GM12891 (cell line): ENCODE data around the gene FAM72D. TPM values are rescaled to one million over a fixed set of nuclear protein-coding genes. Genes with fewer than 3 reads are reported as not detected.
"Not testable (repeated sequence)": the region's sequence is repeated elsewhere in the genome, so short reads cannot be mapped to it uniquely, and the experiment has no call there.

ENCODE experiments used
- DNase-seq: peaks from one replicate; pipeline ENCODE4 v3.0.0; 2011; ENCODE audit warnings: low spot score; ENCODE audit not compliant: insufficient read length
- FAIRE-seq: peaks from 2 replicates; lab custom pipeline; 2011; peaks lifted over from hg19 to GRCh38; lab: Jason Lieb, UNC
- polyA plus RNA-seq: library from polyadenylated mRNA; unstranded; fragments of >200 nt; gene quantifications from one replicate; pipeline ENCODE4 v1.2.1, GENCODE V29; 2012; ENCODE audit warnings: low read depth, missing spikeins, inconsistent platforms; ENCODE audit not compliant: missing spikeins

Gene FAM72D
- polyA plus RNA-seq = 5.5 TPM

DNA sequence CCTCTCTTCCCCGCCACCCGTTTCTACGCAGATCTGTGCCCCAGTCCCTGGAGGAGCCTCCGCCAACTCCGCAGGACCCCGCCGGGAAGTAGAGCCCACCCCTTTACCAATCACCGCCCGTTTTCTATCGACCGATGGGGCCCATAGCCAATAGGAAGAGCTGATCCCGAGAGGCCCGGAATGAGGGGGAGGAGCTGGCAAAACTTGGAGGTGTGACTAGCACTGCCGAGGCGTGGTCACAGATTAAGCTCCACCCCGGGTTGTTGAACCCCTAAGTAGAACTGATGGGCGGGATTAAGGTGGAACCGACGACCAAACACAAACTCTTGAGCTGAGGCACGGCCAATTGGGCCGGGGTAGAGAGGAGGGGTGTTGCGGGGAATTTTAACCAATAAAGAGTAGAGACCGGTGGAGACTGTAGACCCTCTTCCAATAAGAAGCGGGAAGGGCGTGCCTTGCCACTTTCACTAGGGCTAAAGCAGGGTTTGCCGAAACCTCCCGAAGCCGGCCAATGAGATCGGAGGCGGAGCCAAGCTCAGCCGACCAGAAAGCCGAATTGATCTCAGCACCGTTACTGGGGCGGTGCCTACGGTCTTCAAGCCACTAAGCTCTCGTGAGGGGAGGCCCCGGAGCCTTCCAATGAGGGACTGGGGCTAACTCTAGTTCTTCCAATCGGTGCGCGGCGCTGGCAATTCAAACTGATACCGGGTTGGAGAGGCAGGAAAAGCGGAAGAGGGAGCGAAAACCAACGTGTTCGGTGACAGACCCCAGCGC is at the start of gene FAM72D, which contains the start of gene SRGAP2B:
TSS of gene FAM72D (plus strand) at position 691 of the 774 bp plus-strand sequence. CDS start 874 bp downstream, outside the sequence.
TSS of gene SRGAP2B (minus strand) at position 45 of the 774 bp plus-strand sequence. CDS start 2,427 bp downstream, outside the sequence.
- DNase-seq = not testable (repeated sequence)
- FAIRE-seq = peak; percentile 40

DNA sequence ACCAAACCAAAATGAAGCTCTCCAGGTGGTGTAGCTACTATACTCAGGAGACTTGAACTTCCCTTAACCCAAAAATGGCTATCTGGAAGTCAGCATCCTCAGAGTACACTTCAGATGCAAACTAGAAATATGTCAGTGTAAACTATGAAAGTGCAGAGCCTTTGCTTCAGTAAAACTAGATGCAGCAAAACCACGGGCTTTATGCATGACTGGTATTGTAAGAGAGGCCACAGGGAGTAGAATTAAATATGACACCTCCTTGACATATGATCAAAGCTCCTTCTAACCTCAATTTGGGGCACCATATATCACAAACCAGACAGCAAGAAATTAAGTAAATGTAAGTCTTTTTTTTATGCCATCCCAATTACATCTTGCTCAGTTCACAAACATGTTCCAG is 48.2 kb upstream of the FAM72D start:
- not testable (repeated sequence) for DNase-seq

DNA sequence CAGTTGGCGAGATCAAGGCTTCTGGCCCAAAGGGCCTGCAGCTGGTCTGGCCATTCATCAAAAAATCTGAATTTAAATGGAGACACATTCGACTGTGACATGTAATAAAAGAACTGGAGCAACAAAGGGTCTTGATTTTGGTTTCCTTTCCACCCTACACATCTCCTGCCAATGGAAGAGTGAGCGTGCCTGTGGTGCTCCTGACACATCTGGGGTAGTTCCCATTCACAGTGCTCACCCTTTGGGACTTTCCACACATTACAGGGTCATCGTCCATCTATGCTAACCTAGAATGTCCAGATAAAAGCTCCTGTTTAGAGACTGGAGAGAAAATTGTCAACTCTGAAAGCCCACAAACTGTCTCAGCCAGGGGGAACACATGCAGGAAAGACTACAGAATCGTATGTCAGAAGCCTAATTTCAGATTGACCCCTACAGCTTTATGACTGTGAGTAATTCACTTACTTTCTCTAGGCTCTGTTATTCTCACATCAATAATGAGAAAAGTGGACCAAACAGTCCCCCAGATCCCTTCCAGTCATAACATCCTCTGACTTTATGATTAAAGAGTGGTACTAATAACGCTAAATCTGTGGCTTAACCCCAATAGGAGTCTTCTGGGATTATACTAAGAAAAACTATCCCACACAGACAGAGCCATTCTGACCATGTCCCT is 47.5 kb upstream of the FAM72D start:
- DNase-seq, FAIRE-seq: not testable (repeated sequence)

More for the DNA sequence above, 48.2 kb upstream of the FAM72D start:
- not testable (repeated sequence) for FAIRE-seq

DNA sequence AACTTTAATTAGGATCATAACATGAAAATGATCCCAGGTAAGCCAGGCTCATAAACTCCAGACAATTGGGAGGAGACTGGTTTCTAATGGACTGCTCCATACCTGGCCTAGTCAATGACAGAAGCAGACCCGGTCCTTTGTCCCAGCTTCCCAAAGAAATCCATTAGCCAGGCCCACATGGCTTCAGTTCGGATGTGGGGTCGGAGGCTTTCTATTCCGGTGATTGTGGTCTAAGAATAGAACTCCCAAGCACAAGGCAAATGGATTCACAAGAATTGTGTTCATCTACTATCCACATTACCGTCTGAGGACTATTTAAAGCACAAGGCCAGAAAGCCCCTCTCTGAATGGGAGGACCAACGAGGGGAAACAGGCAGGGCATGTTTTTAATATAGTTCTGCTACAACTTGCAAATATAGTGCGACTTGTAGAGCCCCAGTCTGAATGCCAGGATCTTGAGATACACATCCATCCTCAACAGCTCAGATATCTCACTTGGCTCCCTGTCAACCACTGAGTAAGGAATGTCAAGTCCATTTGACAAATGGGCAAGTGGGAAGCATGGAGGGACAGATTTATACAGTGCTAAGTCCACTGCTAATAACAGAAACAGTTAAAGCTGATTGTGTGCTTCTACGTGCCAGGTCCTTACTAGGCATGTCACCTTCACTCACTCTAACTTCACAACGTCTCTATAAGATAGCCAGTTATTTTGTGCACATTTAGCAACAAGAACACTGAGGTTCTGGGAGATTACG is 43.6 kb upstream of the FAM72D start:
- not testable (repeated sequence) for DNase-seq, FAIRE-seq

DNA sequence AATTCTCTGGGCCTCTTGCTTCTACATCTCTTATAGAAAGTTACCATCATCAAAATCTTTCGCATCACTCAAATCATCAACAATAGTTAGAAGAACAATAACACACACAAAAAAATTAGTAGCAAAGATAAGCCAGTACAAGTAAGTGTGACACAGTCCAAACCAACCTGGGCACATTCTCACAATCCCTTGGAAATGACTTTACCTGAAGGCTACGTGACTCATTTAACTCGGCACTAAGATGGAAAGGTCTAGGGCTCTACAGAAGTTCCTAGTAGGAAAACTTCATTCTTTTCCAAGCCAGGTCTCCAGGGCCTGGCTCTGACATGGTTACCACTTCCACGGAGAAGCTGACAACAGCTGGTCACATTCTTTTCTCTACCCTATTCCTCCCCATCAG is 42.3 kb upstream of the FAM72D start:
- not testable (repeated sequence) for DNase-seq, FAIRE-seq

DNA sequence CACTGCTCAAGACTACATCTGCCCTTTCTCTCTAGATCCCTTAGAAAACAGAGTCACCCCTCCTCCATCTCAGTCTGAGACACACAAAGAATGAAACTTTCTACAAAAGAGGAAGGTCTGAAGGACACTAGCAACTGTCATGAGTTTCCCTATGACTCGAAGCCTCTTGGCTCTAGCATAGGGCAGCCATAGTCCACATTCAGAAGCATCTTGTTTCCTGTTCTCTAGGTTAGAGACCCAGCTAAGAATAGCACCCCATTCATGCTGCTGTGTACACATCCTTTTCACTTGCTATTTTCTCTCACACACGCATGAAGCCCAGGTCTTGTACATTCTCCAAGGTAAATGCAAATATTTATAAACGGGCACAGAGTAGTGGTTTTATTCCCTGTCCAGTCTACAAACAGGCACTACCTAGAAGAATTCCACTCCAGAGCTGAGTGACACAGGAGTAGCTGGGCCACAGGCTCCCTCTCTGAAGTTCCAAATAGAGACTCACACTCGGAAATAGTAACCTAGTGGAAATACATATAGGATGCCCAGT is 40.5 kb upstream of the FAM72D start:
- DNase-seq, FAIRE-seq: not testable (repeated sequence)

DNA sequence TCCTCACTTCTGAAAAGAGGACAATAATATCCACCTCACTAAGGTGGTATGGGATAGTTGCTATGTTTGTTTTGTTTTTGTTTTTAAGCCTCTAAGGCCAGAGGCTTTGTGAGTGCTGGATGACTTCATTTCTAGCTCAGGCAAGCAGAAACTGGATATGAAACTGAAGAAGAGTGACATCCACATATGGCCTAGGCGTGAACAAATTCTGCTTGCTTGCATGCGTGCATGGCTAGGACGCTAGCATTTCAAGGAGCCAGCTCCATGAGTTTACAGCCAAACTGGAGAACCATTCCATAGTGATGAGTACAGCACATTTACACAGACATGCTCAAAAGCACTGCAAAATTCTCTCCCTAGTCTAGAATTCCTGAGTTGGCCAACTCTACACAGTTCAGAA is 37.6 kb upstream of the FAM72D start:
- not testable (repeated sequence) for DNase-seq, FAIRE-seq

DNA sequence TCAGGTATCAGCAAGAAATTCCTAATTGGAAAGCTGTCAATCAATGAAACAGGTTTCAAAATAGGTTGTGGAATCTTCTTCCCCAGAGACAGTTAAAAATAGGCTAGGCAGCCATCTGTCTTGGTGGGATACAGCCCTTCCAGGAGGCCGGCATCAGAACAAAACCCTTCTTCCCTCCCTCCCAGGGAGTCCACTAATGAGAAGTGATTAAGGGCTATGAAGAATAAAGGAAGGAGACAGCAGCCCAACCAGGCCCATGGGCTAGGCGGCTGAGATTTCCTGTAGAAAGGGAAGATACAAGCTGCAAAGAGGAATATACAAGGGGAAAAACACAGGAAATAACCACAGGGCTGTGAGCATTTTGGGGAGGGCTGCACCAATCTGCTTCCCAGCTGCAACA is 32.5 kb upstream of the FAM72D start:
- DNase-seq, FAIRE-seq: not testable (repeated sequence)

DNA sequence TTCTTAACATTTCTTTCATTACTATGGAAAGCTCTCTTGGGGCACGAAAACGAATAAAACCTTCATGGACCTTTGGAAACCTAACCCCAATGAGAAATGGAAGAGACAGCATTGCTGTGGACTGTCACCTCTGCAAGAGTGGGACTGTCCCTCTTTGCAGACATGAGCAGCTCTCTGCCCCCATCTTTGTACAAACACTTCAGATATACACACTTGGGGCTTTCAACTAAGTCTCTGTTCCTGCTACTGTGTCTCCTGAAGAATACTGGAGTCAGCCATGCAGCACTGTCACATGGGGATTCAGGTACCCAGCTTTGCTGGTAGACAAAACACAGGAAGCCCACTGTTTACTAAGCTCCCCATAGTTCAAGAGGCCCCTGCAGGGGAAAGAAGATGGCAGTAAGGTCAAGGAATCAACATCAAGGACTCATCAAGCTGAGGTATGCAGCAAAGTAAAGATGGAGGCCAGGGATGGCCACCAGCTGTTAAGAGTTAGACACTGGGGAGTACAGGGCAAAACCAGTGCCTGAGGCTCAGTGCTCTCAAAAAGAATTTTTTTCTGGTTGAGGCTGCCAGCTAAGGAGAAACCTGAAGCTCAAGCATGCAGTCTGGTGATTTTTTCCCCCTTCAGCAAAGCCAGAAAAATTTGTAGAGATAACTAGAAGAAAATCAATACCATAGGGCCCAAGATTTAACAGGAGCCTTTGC is 31.7 kb upstream of the FAM72D start:
- FAIRE-seq, DNase-seq: not testable (repeated sequence)

DNA sequence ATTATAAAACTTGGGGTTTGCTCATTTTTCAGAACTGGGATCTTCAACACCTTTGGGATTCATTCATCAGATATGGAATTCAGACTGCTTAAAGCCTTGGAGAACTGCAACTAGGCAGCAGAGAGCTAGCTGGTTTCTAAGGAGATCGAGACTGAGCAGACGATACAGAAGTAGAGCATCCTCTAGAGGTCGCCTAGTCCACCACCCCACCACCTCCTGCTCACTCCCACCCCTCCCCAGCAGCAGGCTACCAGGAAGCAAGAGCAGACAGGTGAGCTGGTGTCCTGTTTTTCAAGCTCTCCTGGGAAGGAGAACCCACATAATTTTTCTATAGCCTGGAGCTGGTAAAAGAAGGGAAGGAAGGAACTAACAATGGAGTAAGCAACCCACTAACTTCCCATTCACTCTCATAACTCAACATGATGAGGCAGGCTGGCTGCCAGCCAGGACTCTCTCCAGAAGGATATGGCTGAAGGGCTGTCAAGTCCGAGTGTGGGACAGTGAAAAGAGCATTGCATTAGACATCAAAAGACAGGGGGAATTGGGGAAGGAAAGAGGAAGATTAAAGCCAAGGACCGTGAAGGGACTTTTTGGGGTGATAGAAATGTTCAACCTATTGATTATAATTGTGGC is 30.5 kb upstream of the FAM72D start:
- not testable (repeated sequence) for FAIRE-seq

DNA sequence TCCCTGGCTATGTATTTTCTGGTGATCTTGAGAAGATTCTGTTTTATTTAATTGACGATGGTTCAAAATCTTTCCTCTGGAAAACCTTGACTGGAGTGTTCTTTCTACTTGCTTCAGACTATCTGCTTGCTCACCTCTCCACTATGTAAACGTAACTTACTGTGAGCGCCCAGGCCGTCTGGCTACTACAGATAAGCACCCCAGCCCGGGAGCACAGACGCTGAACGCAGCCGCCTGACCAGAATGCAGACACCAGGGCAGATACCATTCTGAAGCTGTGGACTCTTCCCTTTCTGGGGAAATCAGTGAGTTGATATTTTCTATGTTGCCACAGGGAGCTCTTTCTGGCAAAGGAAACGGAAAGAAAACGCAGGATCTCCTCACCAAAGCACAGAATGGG is 29.3 kb upstream of the FAM72D start:
- DNase-seq, FAIRE-seq: not testable (repeated sequence)

More for the DNA sequence above, 30.5 kb upstream of the FAM72D start:
- not testable (repeated sequence) for DNase-seq

DNA sequence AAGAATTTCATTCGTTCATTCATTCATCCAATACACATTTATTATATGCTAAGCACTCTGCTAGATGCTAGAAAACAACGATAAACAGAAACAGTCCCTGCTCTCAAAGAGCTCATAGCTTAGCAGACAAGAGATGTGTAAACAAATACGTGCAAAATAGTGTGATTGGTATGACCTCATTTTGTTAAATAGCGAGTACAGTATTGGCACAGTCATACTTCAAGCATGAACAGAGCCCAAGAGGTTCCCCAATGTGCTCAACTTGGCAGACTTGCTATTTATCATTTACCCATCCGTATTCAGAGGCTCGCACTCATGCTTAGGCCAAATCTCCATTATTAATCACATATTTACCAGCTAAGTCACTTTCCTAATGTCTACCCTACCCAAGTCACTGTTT is 24.2 kb upstream of the FAM72D start:
- not testable (repeated sequence) for DNase-seq, FAIRE-seq

DNA sequence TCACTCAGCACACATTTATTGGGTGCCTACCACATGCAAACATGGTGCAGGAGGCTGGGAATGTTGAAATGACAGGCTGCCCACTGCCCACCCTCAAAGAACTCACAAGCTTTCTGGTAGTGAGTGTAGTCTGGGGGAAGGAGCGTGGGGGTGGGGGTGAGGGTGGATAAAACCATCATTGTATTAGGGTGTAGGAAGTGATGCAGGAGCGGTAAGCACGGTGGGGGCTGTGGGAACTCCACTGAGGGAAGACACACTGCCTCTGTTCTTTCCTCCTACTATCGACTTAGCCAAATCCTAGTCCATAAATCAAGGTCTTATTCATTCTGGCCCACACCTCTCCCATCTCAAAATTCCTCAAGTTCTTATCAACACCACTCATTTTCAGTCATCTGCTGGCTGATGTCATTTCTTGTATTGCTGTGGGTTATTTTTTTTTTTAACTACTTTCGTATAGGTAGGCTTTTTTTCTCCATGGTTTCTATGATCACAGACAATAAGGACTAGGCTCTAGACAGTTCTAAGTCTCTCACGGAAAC is 21.7 kb upstream of the FAM72D start:
- not testable (repeated sequence) for FAIRE-seq, DNase-seq

DNA sequence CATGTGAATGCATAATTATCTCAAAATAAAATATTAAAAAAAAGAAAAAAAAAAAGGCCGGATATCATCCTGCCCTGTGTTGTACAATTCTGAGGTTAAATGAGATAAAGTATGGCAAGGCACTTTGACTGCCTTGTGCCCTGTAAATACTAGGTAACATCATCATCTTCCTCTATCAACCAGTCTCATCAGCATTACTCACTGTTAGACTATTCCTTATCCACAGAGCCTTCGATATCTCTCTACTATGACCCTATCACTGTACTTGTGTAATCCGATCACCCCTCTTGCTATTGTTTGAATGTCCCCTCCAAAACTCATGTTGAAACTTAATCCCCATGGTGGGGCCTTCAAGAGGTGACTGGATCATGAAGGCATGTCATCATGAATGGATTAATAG is 18.9 kb upstream of the FAM72D start:
- DNase-seq, FAIRE-seq: not testable (repeated sequence)

DNA sequence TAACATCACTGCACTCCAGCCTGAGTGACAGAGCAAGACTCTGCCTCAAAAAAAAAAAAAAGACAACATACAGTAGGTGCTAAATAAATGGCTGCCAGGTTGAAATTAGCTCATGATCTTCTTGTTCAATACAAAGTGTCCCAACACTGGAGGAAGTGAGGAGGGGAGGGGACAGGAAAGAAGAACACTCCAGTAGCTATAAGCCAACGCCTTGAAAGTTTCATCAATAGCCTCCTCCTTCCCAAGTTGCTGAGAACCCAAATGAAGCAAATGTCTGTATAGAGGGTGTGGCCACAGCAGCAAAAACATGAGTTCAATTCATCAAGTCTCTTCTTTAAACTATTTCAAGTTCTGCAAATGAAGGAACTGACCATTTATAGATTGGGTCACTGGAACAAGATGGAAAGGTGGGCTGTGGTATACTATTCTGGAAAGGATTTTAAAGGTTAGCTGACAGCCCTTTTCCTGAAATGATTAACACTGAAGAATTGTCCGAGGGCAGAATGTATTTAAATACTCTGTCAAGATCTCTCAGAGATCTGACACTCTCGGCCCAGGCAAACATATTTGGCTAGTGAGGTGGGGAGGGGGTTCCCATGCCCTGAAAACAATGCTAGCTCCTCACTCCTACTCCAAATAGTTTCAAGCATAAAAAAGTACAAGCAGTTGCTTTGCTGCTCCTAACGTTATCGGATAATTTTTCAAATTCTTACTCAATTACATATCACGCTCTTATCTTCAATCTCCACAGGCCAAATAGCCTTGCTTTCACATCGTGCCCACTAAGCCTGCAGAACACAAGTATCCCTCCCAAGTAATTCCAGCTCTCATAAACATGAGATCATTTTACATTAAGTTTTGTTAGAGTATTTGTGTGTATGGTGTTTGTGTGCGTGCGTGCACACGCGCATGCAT is 17.6 kb upstream of the FAM72D start:
- DNase-seq, FAIRE-seq: not testable (repeated sequence)

DNA sequence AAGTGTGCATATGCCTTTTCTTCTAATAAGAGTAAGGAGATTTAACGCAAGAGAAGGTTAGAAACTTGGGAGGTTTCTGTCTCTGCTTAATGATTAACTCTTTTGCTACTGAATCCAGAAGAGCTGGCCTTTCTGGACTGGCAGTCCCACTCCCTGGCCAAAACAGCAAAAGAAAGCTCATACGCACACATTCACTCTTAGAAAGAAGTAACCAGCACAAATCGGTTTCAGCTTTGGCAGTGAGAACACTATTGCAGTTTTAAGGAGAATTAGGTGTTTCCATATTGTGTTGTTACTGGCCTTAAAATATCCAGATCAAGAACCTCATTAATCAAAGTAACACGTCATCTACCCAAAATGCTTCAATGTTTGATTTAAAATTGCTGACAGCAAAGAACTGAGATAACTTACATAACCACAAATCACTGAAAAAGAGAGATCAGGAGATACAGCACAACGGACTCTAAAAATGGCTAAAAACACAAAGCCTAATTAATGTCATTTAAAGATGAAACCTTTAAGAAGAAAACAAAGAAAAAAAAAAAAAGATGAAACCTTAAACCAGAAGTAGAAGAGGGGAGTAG is 16.9 kb upstream of the FAM72D start:
- not testable (repeated sequence) for DNase-seq, FAIRE-seq
